ENCODE measurements around the gene PRICKLE4.

PRICKLE4 gene

DNA sequence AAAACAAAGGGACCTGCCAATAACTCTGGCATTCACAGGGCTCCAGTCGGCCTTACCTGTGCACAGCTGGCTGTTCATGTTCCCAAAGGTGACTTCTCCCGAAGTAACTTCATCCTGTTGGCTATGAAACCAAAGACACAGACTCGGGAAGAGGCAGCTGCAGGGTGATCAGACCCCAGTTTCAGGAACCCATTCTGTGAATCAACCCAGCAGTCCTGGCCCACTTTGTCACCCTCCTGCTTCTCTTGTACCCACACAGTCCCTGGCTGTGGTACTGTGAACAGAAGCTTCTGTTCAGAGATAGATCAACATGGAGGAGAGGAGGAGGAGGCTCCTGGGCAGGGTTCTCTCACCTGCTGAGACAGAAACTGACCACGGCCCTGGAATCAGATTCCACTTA, 24.7 kb upstream of the PRICKLE4 start:
- Histone ChIP-seq H2AFZ (ENCODE audit: low read length) (no peak overlapping the region), H3K79me2 (ENCODE audit: low read length) (no peaks in the 10 kb centered on the region), H3K4me2 (ENCODE audit: low read depth, low read length) (no peak overlapping the region), H3K27me3 (replicated peaks; ENCODE audit: insufficient read depth, low read length) (no peaks in the 10 kb centered on the region), H3F3A (ENCODE audit: insufficient read depth, low read length) (no peaks in the 10 kb centered on the region), H4K20me1 (ENCODE audit: insufficient read depth, low read length) (no peaks in the 10 kb centered on the region), H3K27ac (ENCODE audit: low read length) (no peak overlapping the region), H3K9me3 (replicated peaks; ENCODE audit: insufficient read depth, low read length) (no peaks in the 10 kb centered on the region), H3K36me3 (replicated peaks; ENCODE audit: insufficient read depth, low read length) (no peaks in the 10 kb centered on the region), H3K4me3 (ENCODE audit: low read length) (no peak overlapping the region), H3K4me1 (ENCODE audit: low read length) (no peaks in the 10 kb centered on the region), H3K9me2 (replicated peaks; ENCODE audit: insufficient read depth, low read length) (no peaks in the 10 kb centered on the region), H3K9ac (ENCODE audit: low read length) (no peak overlapping the region)
- no peak for DNase-seq
- TF ChIP-seq EZH2 (optimal IDR thresholded peaks at IDR 0.05; ENCODE audit: low read depth, low read length) (no peak), EZH2phosphoT487 (IDR thresholded peaks at IDR 0.05; ENCODE audit: low read length) (no peak)
- TF ChIP-seq, protein P1, sequence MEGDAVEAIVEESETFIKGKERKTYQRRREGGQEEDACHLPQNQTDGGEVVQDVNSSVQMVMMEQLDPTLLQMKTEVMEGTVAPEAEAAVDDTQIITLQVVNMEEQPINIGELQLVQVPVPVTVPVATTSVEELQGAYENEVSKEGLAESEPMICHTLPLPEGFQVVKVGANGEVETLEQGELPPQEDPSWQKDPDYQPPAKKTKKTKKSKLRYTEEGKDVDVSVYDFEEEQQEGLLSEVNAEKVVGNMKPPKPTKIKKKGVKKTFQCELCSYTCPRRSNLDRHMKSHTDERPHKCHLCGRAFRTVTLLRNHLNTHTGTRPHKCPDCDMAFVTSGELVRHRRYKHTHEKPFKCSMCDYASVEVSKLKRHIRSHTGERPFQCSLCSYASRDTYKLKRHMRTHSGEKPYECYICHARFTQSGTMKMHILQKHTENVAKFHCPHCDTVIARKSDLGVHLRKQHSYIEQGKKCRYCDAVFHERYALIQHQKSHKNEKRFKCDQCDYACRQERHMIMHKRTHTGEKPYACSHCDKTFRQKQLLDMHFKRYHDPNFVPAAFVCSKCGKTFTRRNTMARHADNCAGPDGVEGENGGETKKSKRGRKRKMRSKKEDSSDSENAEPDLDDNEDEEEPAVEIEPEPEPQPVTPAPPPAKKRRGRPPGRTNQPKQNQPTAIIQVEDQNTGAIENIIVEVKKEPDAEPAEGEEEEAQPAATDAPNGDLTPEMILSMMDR (IDR thresholded peaks at IDR 0.05; ENCODE audit: low read length): no peak

DNA sequence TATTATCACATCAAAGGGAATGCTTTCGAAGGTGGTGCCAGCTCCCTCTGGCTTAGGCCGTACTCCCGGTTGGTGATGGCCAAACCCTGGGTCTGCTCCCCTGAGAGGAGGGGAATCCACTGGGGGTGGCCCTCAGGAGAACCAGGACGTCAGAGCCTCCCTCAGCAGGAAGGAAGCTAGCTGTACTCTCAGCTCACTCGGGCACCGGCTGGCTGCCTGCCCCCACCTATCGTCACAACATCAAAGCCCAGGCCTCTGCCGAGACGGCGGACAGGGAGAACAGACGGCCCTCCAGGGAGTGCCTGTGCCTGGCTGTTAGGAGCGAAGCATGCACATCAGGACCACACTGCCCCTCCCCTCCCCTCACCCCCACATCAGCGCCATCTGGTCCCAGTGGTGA, 24.2 kb upstream of the PRICKLE4 start:
- Histone ChIP-seq H4K20me1 (ENCODE audit: insufficient read depth, low read length) (no peaks in the 10 kb centered on the region), H3K9me3 (replicated peaks; ENCODE audit: insufficient read depth, low read length) (no peaks in the 10 kb centered on the region), H3K79me2 (ENCODE audit: low read length) (no peaks in the 10 kb centered on the region), H3K4me2 (ENCODE audit: low read depth, low read length) (no peak overlapping the region), H3K9ac (ENCODE audit: low read length) (no peak overlapping the region), H3K4me3 (ENCODE audit: low read length) (no peak overlapping the region), H3K9me2 (replicated peaks; ENCODE audit: insufficient read depth, low read length) (no peaks in the 10 kb centered on the region), H3K27me3 (replicated peaks; ENCODE audit: insufficient read depth, low read length) (0 out of 2 replicates have a peak, but pooled peaks cover under 1% of the 10 kb centered on the region), H3F3A (ENCODE audit: insufficient read depth, low read length) (no peaks in the 10 kb centered on the region), H2AFZ (ENCODE audit: low read length) (no peak overlapping the region), H3K27ac (ENCODE audit: low read length) (no peak overlapping the region), H3K36me3 (replicated peaks; ENCODE audit: insufficient read depth, low read length) (no peaks in the 10 kb centered on the region), H3K4me1 (ENCODE audit: low read length) (no peaks in the 10 kb centered on the region)
- DNase-seq: no peak
- TF ChIP-seq EZH2 (optimal IDR thresholded peaks at IDR 0.05; ENCODE audit: low read depth, low read length): no peak

GRCh38 chr6:41757271-41757670, 23.3 kb upstream of the PRICKLE4 start:
- no peak overlapping the region for H2AFZ ChIP-seq (ENCODE audit: low read length)
- H3K36me3 ChIP-seq (replicated peaks; ENCODE audit: insufficient read depth, low read length): no peaks in the 10 kb centered on the region
- TF ChIP-seq, protein P1 (IDR thresholded peaks at IDR 0.05; ENCODE audit: low read length): no peak
- TF ChIP-seq EZH2 (optimal IDR thresholded peaks at IDR 0.05; ENCODE audit: low read depth, low read length) (no peak), EZH2phosphoT487 (IDR thresholded peaks at IDR 0.05; ENCODE audit: low read length) (no peak)
- no peak overlapping the region for H3K4me2 ChIP-seq (ENCODE audit: low read depth, low read length)
- H3K4me3 ChIP-seq (ENCODE audit: low read length): no peak overlapping the region
- no peaks in the 10 kb centered on the region for H3K9me2 ChIP-seq (replicated peaks; ENCODE audit: insufficient read depth, low read length)
- H3K9me3 ChIP-seq (replicated peaks; ENCODE audit: insufficient read depth, low read length): no peaks in the 10 kb centered on the region
- no peaks in the 10 kb centered on the region for H3K4me1 ChIP-seq (ENCODE audit: low read length)
- H3K79me2 ChIP-seq (ENCODE audit: low read length): no peaks in the 10 kb centered on the region
- no peak overlapping the region for H3K9ac ChIP-seq (ENCODE audit: low read length)
- no peaks in the 10 kb centered on the region for H4K20me1 ChIP-seq (ENCODE audit: insufficient read depth, low read length)
- H3F3A ChIP-seq (ENCODE audit: insufficient read depth, low read length): no peaks in the 10 kb centered on the region
- H3K27ac ChIP-seq (ENCODE audit: low read length): no peak overlapping the region
- no peak for DNase-seq
- 0 out of 2 replicates have a peak, but pooled peaks cover 3% of the 10 kb centered on the region for H3K27me3 ChIP-seq (replicated peaks; ENCODE audit: insufficient read depth, low read length)

- no peaks in the 10 kb centered on the region for H4K20me1 ChIP-seq (ENCODE audit: insufficient read depth, low read length)
- H3F3A ChIP-seq (ENCODE audit: insufficient read depth, low read length): no peaks in the 10 kb centered on the region
- H3K27ac ChIP-seq (ENCODE audit: low read length): no peak overlapping the region
- no peaks in the 10 kb centered on the region for H3K36me3 ChIP-seq (replicated peaks; ENCODE audit: insufficient read depth, low read length)
- 0 out of 2 replicates have a peak, but pooled peaks cover 3% of the 10 kb centered on the region for H3K27me3 ChIP-seq (replicated peaks; ENCODE audit: insufficient read depth, low read length)
- H3K4me2 ChIP-seq (ENCODE audit: low read depth, low read length): no peak overlapping the region
- no peak overlapping the region for H3K4me3 ChIP-seq (ENCODE audit: low read length)
- H3K79me2 ChIP-seq (ENCODE audit: low read length): no peaks in the 10 kb centered on the region
- no peak for DNase-seq
- no peak overlapping the region for H3K9ac ChIP-seq (ENCODE audit: low read length)
- H2AFZ ChIP-seq (ENCODE audit: low read length): no peak overlapping the region
- TF ChIP-seq, protein P1 (IDR thresholded peaks at IDR 0.05; ENCODE audit: low read length): no peak
- TF ChIP-seq EZH2 (optimal IDR thresholded peaks at IDR 0.05; ENCODE audit: low read depth, low read length) (no peak), EZH2phosphoT487 (IDR thresholded peaks at IDR 0.05; ENCODE audit: low read length) (no peak)
- no peaks in the 10 kb centered on the region for H3K9me2 ChIP-seq (replicated peaks; ENCODE audit: insufficient read depth, low read length)
- no peaks in the 10 kb centered on the region for H3K9me3 ChIP-seq (replicated peaks; ENCODE audit: insufficient read depth, low read length)
- H3K4me1 ChIP-seq (ENCODE audit: low read length): no peaks in the 10 kb centered on the region
Observed at GRCh38 chr6:41757931-41758640, 22.5 kb upstream of the PRICKLE4 start.
